HepG2 (cell line): ENCODE data around the gene KLF15. TPM values are rescaled to one million over a fixed set of nuclear protein-coding genes. Genes with fewer than 3 reads are reported as not detected.

Experiments used
- ATF7 ChIP-seq, 2 experiments: fragments of 450-650 bp in 1 of 2; sonication (generic) in 1 of 2; formaldehyde crosslinking in 1 of 2; IDR thresholded peaks; 2 replicates each; pipeline versions ENCODE4 v1.4.0 to v1.6.1; 2016 to 2020; ENCODE audit warnings: antibody characterized with exemption in 1 of 2, mild to moderate bottlenecking in 1 of 2, missing genetic modification reagents in 1 of 2
- CEBPB ChIP-seq: IDR thresholded peaks from 2 replicates; pipeline ENCODE4 v1.6.1; 2011; ENCODE audit warnings: low read depth, low read length, improper control_type of control experiment, borderline replicate concordance
- GABPA ChIP-seq, 2 experiments: IDR thresholded peaks; 2 replicates each; pipeline ENCODE4 v1.6.1; 2011 to 2016; ENCODE audit warnings: low read depth in 2 of 2, low read length in 1 of 2, missing biosample characterization in 1 of 2, missing genetic modification characterization in 1 of 2
- HIVEP1 ChIP-seq: sonication (generic); formaldehyde crosslinking; IDR thresholded peaks from 2 replicates; pipeline ENCODE4 v1.4.0; 2020; ENCODE audit warnings: mild to moderate bottlenecking, missing genetic modification reagents
- JDP2 ChIP-seq: sonication (generic); formaldehyde crosslinking; IDR thresholded peaks from 2 replicates; pipeline ENCODE4 v1.8.1; 2022; ENCODE audit warnings: missing genetic modification reagents, borderline replicate concordance
- MIER2 ChIP-seq: IDR thresholded peaks from 2 replicates; pipeline ENCODE4 v1.6.1; 2016; ENCODE audit warnings: missing biosample characterization, missing genetic modification reagents
- NFYB ChIP-seq: sonication (generic); formaldehyde crosslinking; IDR thresholded peaks from 2 replicates; pipeline ENCODE4 v1.4.0; 2020; ENCODE audit warnings: missing genetic modification reagents
- TCF7 ChIP-seq: sonication (generic); IDR thresholded peaks from 2 replicates; pipeline ENCODE4 v1.6.1; 2016; ENCODE audit warnings: antibody characterized with exemption, low read depth
- XBP1 ChIP-seq: sonication (generic); formaldehyde crosslinking; IDR thresholded peaks from 2 replicates; pipeline ENCODE4 v1.5.0; 2020; ENCODE audit warnings: missing genetic modification reagents
- ZNF225 ChIP-seq: sonication (generic); formaldehyde crosslinking; IDR thresholded peaks from 2 replicates; pipeline ENCODE4 v1.4.0; 2020; ENCODE audit warnings: mild to moderate bottlenecking, missing genetic modification reagents
- ZNF33A ChIP-seq: sonication (generic); formaldehyde crosslinking; IDR thresholded peaks from 2 replicates; pipeline ENCODE4 v1.5.1; 2020; ENCODE audit warnings: missing genetic modification reagents, mild to moderate bottlenecking, moderate library complexity, borderline replicate concordance
- ZNF781 ChIP-seq: sonication (generic); formaldehyde crosslinking; IDR thresholded peaks from 2 replicates; pipeline ENCODE4 v1.5.1; 2020; ENCODE audit warnings: borderline replicate concordance, mild to moderate bottlenecking, missing genetic modification reagents; ENCODE audit errors: not compliant biosample characterization
- ZSCAN12 ChIP-seq: sonication (generic); formaldehyde crosslinking; IDR thresholded peaks from 2 replicates; pipeline ENCODE4 v1.9.0; 2021; ENCODE audit warnings: mild to moderate bottlenecking, missing genetic modification reagents
- polyA plus RNA-seq, 8 experiments: library from polyadenylated mRNA; depleted of rRNA in 3 of 8; stranded (reverse) in 7 of 8; unstranded in 1 of 8; fragments of >200 nt; fragmentation: Illumina TruSeq in 4 of 8; extraction: Trizol in 4 of 8; gene quantifications; 2 replicates each; pipeline versions ENCODE4 v1.2.1 to v1.2.3, GENCODE V29; 2011 to 2016; ENCODE audit warnings: low read depth in 4 of 8, missing spikeins in 1 of 8, mixed read lengths in 1 of 8; ENCODE audit not compliant: insufficient read depth in 1 of 8
- total RNA-seq, 5 experiments: library from RNA; depleted of rRNA; stranded (reverse); fragments of >200 nt; fragmentation: Illumina TruSeq; extraction: Trizol; gene quantifications; 2 replicates each; pipeline ENCODE4 v1.2.3, GENCODE V29; 2016; ENCODE audit warnings: low read depth in 1 of 5
- TF ChIP-seq, protein P1 (sequence below), 2 experiments: sonication (generic) in 1 of 2; formaldehyde crosslinking in 1 of 2; IDR thresholded peaks; 2 replicates each; pipeline versions ENCODE4 v1.4.0 to v1.6.1; 2016 to 2020; ENCODE audit warnings: borderline replicate concordance in 1 of 2, low read depth in 1 of 2, mild to moderate bottlenecking in 1 of 2, missing genetic modification reagents in 1 of 2
- TF ChIP-seq, protein P2 (sequence below): sonication (generic); formaldehyde crosslinking; IDR thresholded peaks from 2 replicates; pipeline ENCODE4 v1.4.0; 2020; ENCODE audit warnings: missing genetic modification reagents
- TF ChIP-seq, protein P3 (sequence below): sonication (generic); formaldehyde crosslinking; conservative IDR thresholded peaks from 2 replicates; pipeline ENCODE4 v1.4.0; 2020; ENCODE audit warnings: mild to moderate bottlenecking, missing genetic modification reagents, moderate library complexity

Gene KLF15
- total and polyA plus RNA-seq, 2 of the 13 experiments (the other 11 are each of a cell fraction or from before 2014, with no cell fraction given): 7.1 to 7.8 TPM

DNA sequence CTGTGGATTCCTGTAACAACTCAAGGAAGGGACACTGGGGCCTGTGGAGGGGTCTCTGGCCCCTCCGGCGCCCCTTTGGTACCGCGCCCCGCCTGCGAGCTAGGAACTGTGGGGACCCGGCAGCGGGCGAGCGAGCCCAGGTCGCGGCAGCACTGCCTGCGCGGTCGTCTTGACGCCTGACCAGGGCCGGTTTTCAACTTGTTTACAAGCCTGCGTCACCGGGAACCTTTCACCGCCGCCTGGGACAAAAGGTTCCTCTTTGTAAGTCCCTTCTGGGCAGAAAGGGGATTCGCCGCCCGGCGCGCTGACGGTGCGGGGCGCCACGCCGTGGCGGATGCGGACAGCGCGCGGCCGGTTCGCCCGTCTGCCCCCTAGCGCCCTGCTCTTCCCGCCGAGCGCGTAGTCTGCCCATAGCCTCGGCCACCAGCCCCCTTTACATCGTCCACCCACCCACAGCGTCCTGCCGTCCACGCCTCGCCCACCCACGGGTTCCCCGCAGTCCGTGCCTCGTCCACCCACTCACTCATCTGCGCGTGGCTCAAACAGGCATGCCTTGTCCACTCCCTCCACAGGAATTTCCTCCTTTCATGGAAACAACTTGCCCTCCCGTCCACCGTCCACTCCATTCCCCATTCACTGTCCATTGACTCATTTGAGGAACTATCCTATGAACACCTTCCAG is 32.0 kb upstream of the KLF15 start (continued):
- TF ChIP-seq, protein P1, sequence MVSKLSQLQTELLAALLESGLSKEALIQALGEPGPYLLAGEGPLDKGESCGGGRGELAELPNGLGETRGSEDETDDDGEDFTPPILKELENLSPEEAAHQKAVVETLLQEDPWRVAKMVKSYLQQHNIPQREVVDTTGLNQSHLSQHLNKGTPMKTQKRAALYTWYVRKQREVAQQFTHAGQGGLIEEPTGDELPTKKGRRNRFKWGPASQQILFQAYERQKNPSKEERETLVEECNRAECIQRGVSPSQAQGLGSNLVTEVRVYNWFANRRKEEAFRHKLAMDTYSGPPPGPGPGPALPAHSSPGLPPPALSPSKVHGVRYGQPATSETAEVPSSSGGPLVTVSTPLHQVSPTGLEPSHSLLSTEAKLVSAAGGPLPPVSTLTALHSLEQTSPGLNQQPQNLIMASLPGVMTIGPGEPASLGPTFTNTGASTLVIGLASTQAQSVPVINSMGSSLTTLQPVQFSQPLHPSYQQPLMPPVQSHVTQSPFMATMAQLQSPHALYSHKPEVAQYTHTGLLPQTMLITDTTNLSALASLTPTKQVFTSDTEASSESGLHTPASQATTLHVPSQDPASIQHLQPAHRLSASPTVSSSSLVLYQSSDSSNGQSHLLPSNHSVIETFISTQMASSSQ (IDR thresholded peaks at IDR 0.05; ENCODE audit: low read depth): no peak
- TF ChIP-seq, protein P1 (CRISPR knock-in tag; IDR thresholded peaks at IDR 0.05; ENCODE audit: borderline replicate concordance): peak; percentile 72; the same call in 1 of the 2 replicates
- no peak for TF ChIP-seq ZNF33A (CRISPR knock-in tag)
- no peak for TF ChIP-seq CEBPB
- TF ChIP-seq XBP1 (CRISPR knock-in tag): no peak
- 0 out of 2 replicates have a peak, but pooled peaks have one; percentile 20 for TF ChIP-seq NFYB (CRISPR knock-in tag)
- TF ChIP-seq ATF7 (IDR thresholded peaks at IDR 0.05): no peak
- TF ChIP-seq ATF7 (CRISPR knock-in tag; IDR thresholded peaks at IDR 0.05): peak; percentile 64; the same call in 1 of the 2 replicates
- TF ChIP-seq, protein P2, sequence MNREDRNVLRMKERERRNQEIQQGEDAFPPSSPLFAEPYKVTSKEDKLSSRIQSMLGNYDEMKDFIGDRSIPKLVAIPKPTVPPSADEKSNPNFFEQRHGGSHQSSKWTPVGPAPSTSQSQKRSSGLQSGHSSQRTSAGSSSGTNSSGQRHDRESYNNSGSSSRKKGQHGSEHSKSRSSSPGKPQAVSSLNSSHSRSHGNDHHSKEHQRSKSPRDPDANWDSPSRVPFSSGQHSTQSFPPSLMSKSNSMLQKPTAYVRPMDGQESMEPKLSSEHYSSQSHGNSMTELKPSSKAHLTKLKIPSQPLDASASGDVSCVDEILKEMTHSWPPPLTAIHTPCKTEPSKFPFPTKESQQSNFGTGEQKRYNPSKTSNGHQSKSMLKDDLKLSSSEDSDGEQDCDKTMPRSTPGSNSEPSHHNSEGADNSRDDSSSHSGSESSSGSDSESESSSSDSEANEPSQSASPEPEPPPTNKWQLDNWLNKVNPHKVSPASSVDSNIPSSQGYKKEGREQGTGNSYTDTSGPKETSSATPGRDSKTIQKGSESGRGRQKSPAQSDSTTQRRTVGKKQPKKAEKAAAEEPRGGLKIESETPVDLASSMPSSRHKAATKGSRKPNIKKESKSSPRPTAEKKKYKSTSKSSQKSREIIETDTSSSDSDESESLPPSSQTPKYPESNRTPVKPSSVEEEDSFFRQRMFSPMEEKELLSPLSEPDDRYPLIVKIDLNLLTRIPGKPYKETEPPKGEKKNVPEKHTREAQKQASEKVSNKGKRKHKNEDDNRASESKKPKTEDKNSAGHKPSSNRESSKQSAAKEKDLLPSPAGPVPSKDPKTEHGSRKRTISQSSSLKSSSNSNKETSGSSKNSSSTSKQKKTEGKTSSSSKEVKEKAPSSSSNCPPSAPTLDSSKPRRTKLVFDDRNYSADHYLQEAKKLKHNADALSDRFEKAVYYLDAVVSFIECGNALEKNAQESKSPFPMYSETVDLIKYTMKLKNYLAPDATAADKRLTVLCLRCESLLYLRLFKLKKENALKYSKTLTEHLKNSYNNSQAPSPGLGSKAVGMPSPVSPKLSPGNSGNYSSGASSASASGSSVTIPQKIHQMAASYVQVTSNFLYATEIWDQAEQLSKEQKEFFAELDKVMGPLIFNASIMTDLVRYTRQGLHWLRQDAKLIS (CRISPR knock-in tag): no peak
- TF ChIP-seq ZNF225 (CRISPR knock-in tag): peak; percentile 83
- peak; percentile 67; the same call in 1 of the 2 replicates for TF ChIP-seq HIVEP1 (CRISPR knock-in tag)
- no peak for TF ChIP-seq ZSCAN12 (CRISPR knock-in tag)
- no peak for TF ChIP-seq ZNF781
- TF ChIP-seq, protein P3, sequence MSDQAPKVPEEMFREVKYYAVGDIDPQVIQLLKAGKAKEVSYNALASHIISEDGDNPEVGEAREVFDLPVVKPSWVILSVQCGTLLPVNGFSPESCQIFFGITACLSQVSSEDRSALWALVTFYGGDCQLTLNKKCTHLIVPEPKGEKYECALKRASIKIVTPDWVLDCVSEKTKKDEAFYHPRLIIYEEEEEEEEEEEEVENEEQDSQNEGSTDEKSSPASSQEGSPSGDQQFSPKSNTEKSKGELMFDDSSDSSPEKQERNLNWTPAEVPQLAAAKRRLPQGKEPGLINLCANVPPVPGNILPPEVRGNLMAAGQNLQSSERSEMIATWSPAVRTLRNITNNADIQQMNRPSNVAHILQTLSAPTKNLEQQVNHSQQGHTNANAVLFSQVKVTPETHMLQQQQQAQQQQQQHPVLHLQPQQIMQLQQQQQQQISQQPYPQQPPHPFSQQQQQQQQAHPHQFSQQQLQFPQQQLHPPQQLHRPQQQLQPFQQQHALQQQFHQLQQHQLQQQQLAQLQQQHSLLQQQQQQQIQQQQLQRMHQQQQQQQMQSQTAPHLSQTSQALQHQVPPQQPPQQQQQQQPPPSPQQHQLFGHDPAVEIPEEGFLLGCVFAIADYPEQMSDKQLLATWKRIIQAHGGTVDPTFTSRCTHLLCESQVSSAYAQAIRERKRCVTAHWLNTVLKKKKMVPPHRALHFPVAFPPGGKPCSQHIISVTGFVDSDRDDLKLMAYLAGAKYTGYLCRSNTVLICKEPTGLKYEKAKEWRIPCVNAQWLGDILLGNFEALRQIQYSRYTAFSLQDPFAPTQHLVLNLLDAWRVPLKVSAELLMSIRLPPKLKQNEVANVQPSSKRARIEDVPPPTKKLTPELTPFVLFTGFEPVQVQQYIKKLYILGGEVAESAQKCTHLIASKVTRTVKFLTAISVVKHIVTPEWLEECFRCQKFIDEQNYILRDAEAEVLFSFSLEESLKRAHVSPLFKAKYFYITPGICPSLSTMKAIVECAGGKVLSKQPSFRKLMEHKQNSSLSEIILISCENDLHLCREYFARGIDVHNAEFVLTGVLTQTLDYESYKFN (CRISPR knock-in tag): peak; percentile 35; the same call in 1 of the 2 replicates
- 0 out of 2 replicates have a peak, but pooled peaks have one; percentile 25 for TF ChIP-seq MIER2 (CRISPR knock-in tag)
- no peak for TF ChIP-seq JDP2 (CRISPR knock-in tag)
- TF ChIP-seq TCF7: no peak
- TF ChIP-seq GABPA (IDR thresholded peaks at IDR 0.05; ENCODE audit: low read depth, low read length): no peak
- TF ChIP-seq GABPA (CRISPR knock-in tag; IDR thresholded peaks at IDR 0.05; ENCODE audit: low read depth): no peak
